GM23338 (cell line): ENCODE data around the gene ABCB8. TPM values are rescaled to one million over a fixed set of nuclear protein-coding genes. Genes with fewer than 3 reads are reported as not detected.

ENCODE experiments used
- ATAC-seq: fragments of 200-7000 bp; cut with Tn5 transposase; 3 replicates; pipeline ENCODE4 v1.9.1; 2020
- DNase-seq: peaks from one replicate; pipeline ENCODE4 v3.0.0-alpha.2; 2015; ENCODE audit warnings: low spot score
- H2AFZ ChIP-seq: fragments of 200-600 bp; sonication (generic); 2 replicates; pipeline ENCODE4 v1.8.0; 2016; ENCODE audit warnings: antibody characterized with exemption, mild to moderate bottlenecking, moderate library complexity
- H3F3A ChIP-seq: fragments of 200-600 bp; sonication (generic); replicated peaks from 2 replicates; pipeline ENCODE4 v1.8.0; 2017; ENCODE audit warnings: antibody characterized with exemption, mixed run types, low read depth
- H3K27ac ChIP-seq: fragments of 200-600 bp; sonication (generic); 2 replicates; pipeline ENCODE4 v1.6.1; 2016; ENCODE audit warnings: low read depth
- H3K27me3 ChIP-seq: fragments of 200-600 bp; sonication (generic); 2 replicates; pipeline ENCODE4 v1.8.0; 2016; ENCODE audit warnings: mild to moderate bottlenecking, mixed run types, moderate library complexity; ENCODE audit not compliant: insufficient read depth
- H3K36me3 ChIP-seq: fragments of 200-600 bp; sonication (generic); 2 replicates; pipeline ENCODE4 v1.8.0; 2016; ENCODE audit warnings: mild to moderate bottlenecking; ENCODE audit not compliant: insufficient read depth
- H3K4me1 ChIP-seq: fragments of 200-600 bp; sonication (generic); 2 replicates; pipeline ENCODE4 v1.8.0; 2016; ENCODE audit warnings: mild to moderate bottlenecking, moderate library complexity; ENCODE audit not compliant: insufficient read depth
- H3K4me2 ChIP-seq: fragments of 200-600 bp; sonication (generic); 2 replicates; pipeline ENCODE4 v1.7.1; 2017; ENCODE audit warnings: mixed run types
- H3K4me3 ChIP-seq: fragments of 200-600 bp; sonication (generic); 2 replicates; pipeline ENCODE4 v1.6.1; 2016; ENCODE audit warnings: mixed run types
- H3K79me2 ChIP-seq: fragments of 200-600 bp; sonication (generic); replicated peaks from 2 replicates; pipeline ENCODE4 v1.8.0; 2017; ENCODE audit warnings: mild to moderate bottlenecking; ENCODE audit not compliant: insufficient read depth
- H3K9me2 ChIP-seq: fragments of 200-600 bp; sonication (generic); 2 replicates; pipeline ENCODE4 v1.8.0; 2017; ENCODE audit not compliant: insufficient read depth
- H4K20me1 ChIP-seq: fragments of 200-600 bp; sonication (generic); replicated peaks from 2 replicates; pipeline ENCODE4 v1.8.0; 2017; ENCODE audit warnings: mild to moderate bottlenecking; ENCODE audit not compliant: insufficient read depth
- H3K27ac Mint-ChIP-seq: 2 replicates; pipeline ENCODE4 v1.8.0; 2020; ENCODE audit warnings: inconsistent platforms, mild to moderate bottlenecking, moderate library complexity, mixed read lengths
- H3K27me3 Mint-ChIP-seq: 3 replicates; pipeline ENCODE4 v1.8.0; 2022; ENCODE audit warnings: low read depth, mild to moderate bottlenecking, moderate library complexity, mixed read lengths, inconsistent platforms; ENCODE audit not compliant: insufficient read depth, poor library complexity
- H3K36me3 Mint-ChIP-seq: 3 replicates; pipeline ENCODE4 v1.8.0; 2021; ENCODE audit warnings: low read depth, mild to moderate bottlenecking, inconsistent platforms, moderate library complexity, mixed read lengths
- H3K4me1 Mint-ChIP-seq: 3 replicates; pipeline ENCODE4 v1.8.0; 2020; ENCODE audit warnings: mild to moderate bottlenecking, inconsistent platforms, mixed read lengths
- H3K4me3 Mint-ChIP-seq: 3 replicates; pipeline ENCODE4 v1.8.0; 2021; ENCODE audit warnings: moderate library complexity, mild to moderate bottlenecking, inconsistent platforms, mixed read lengths
- H3K9me3 Mint-ChIP-seq: 3 replicates; pipeline ENCODE4 v1.8.0; 2020; ENCODE audit warnings: moderate library complexity, mild to moderate bottlenecking, inconsistent platforms, mixed read lengths
- CREB1 ChIP-seq: fragments of 250-450 bp; sonication (Bioruptor Pico); IDR thresholded peaks from 2 replicates; pipeline ENCODE4 v1.5.0; 2020; ENCODE audit warnings: low read depth, mild to moderate bottlenecking, moderate library complexity
- CTCF ChIP-seq, 2 experiments: fragments of 200-600 bp in 1 of 2; sonication (generic) in 1 of 2; conservative IDR thresholded peaks; 2 replicates each; pipeline versions ENCODE4 v1.5.1 to v1.6.1; 2016 to 2017; ENCODE audit warnings: antibody characterized with exemption in 2 of 2, low read depth in 2 of 2, mild to moderate bottlenecking in 2 of 2, moderate library complexity in 1 of 2
- EZH2 ChIP-seq: fragments of 200-600 bp; sonication (generic); IDR thresholded peaks from one replicate; pipeline ENCODE4 v1.8.0; 2017; ENCODE audit warnings: antibody characterized with exemption, mild to moderate bottlenecking, low read depth; ENCODE audit not compliant: unreplicated experiment
- EZH2phosphoT487 ChIP-seq: fragments of 200-600 bp; sonication (generic); IDR thresholded peaks from one replicate; pipeline ENCODE4 v1.8.1; 2018; ENCODE audit warnings: antibody characterized with exemption; ENCODE audit not compliant: unreplicated experiment
- JUNB ChIP-seq: IDR thresholded peaks from one replicate; pipeline ENCODE4 v1.6.1; 2016; ENCODE audit warnings: antibody characterized with exemption; ENCODE audit not compliant: unreplicated experiment
- NANOG ChIP-seq: IDR thresholded peaks from 2 replicates; pipeline ENCODE4 v1.6.1; 2016; ENCODE audit warnings: antibody characterized with exemption, borderline replicate concordance
- POLR2AphosphoS5 ChIP-seq: IDR thresholded peaks from 2 replicates; pipeline ENCODE4 v1.6.1; 2016; ENCODE audit warnings: antibody characterized with exemption, low read depth
- STAT1 ChIP-seq: IDR thresholded peaks from one replicate; pipeline ENCODE4 v1.6.1; 2016; ENCODE audit warnings: antibody characterized with exemption; ENCODE audit not compliant: unreplicated experiment
- ZNF114 ChIP-seq: fragments of 250-450 bp; sonication (Bioruptor Pico); IDR thresholded peaks from 2 replicates; pipeline ENCODE4 v1.5.0; 2020; ENCODE audit warnings: mild to moderate bottlenecking, moderate library complexity
- ZNF331 ChIP-seq: fragments of 250-450 bp; sonication (Bioruptor Pico); IDR thresholded peaks from 2 replicates; pipeline ENCODE4 v1.5.0; 2020; ENCODE audit warnings: low read depth, mild to moderate bottlenecking, moderate library complexity
- polyA plus RNA-seq: library from polyadenylated mRNA; unstranded; fragments of >200 nt; fragmentation: Nextera tagmentation; extraction: Ambion mirVana; gene quantifications from 2 replicates; pipeline ENCODE4 v1.2.1, GENCODE V29; 2016
- total RNA-seq: library from RNA; depleted of rRNA; stranded (reverse); fragments of >200 nt; shearing (Covaris generic); gene quantifications from 2 replicates; pipeline ENCODE4 v1.2.3, GENCODE V29; 2014
- TF ChIP-seq, protein P1 (sequence below): IDR thresholded peaks from 2 replicates; pipeline ENCODE4 v1.6.1; 2016; ENCODE audit warnings: antibody characterized with exemption
- TF ChIP-seq, protein P2 (sequence below): IDR thresholded peaks from one replicate; pipeline ENCODE4 v1.6.1; 2018; ENCODE audit warnings: antibody characterized with exemption; ENCODE audit not compliant: unreplicated experiment
- TF ChIP-seq, protein P3 (sequence below): fragments of 250-450 bp; sonication (Bioruptor Pico); IDR thresholded peaks from 2 replicates; pipeline ENCODE4 v1.5.0; 2020; ENCODE audit warnings: mild to moderate bottlenecking, moderate library complexity

Gene ABCB8
- total and polyA plus RNA-seq, 2 experiments from 2014 or later, result 11.4 to 27.1 TPM

DNA sequence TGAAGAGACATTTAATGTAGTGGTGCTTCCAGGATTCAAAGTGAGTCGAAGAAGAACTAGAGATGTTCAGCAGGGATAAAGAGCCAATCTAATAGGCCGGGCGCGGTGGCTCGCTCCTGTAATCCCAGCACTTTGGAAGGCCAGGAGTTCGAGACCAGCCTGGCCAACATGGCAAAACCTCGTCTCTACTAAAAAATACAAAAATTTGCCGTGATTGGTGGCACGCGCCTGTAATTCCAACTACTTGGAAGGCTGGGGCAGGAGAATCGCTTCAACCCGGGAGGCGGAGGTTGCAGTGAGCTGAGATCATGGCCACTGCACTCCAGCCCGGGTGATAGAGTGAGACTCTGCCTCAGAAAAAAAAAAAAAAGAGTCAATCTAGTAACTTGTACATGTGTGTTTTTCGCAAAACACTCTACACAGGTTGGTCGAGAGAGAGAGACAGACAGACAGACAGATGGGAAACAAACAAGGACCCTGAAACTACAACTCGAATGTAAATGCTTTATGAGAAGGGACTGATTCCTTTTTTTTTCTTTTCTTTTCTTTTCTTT is 775 bp downstream of the ABCB8 start:
- H3K4me3 ChIP-seq, result peak overlapping the region; percentile 63
- Mint-ChIP-seq H3K36me3 (no peaks in the 10 kb centered on the region; the same call in 2 of the 3 replicates), H3K9me3 (no peaks in the 10 kb centered on the region), H3K4me1 (peaks cover 24% of the 10 kb centered on the region), H3K4me3 (peak overlapping the region; percentile 95), H3K27ac (peak overlapping the region; percentile 98), H3K27me3 (peaks cover 4% of the 10 kb centered on the region)
- H3K4me2 ChIP-seq, result peak overlapping the region; percentile 73
- no peaks in the 10 kb centered on the region for H3F3A ChIP-seq
- H3K27me3 ChIP-seq, result peaks cover 16% of the 10 kb centered on the region; the same call in 1 of the 2 replicates
- H3K9me2 ChIP-seq, result no peaks in the 10 kb centered on the region
- ATAC-seq, result no peak
- no peaks in the 10 kb centered on the region for H3K36me3 ChIP-seq
- peaks cover 9% of the 10 kb centered on the region; the same call in 1 of the 2 replicates for H3K79me2 ChIP-seq
- TF ChIP-seq POLR2AphosphoS5 (no peak), ZNF331 (no peak), EZH2 (no peak), CREB1 (no peak), EZH2phosphoT487 (no peak), NANOG (no peak), STAT1 (no peak), CTCF (conservative IDR thresholded peaks at IDR 0.05; ENCODE audit: low read depth in 2 of 2) (no peak), ZNF114 (no peak), JUNB (no peak)
- TF ChIP-seq, protein P1, sequence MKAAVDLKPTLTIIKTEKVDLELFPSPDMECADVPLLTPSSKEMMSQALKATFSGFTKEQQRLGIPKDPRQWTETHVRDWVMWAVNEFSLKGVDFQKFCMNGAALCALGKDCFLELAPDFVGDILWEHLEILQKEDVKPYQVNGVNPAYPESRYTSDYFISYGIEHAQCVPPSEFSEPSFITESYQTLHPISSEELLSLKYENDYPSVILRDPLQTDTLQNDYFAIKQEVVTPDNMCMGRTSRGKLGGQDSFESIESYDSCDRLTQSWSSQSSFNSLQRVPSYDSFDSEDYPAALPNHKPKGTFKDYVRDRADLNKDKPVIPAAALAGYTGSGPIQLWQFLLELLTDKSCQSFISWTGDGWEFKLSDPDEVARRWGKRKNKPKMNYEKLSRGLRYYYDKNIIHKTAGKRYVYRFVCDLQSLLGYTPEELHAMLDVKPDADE, result no peak
- TF ChIP-seq, protein P2, sequence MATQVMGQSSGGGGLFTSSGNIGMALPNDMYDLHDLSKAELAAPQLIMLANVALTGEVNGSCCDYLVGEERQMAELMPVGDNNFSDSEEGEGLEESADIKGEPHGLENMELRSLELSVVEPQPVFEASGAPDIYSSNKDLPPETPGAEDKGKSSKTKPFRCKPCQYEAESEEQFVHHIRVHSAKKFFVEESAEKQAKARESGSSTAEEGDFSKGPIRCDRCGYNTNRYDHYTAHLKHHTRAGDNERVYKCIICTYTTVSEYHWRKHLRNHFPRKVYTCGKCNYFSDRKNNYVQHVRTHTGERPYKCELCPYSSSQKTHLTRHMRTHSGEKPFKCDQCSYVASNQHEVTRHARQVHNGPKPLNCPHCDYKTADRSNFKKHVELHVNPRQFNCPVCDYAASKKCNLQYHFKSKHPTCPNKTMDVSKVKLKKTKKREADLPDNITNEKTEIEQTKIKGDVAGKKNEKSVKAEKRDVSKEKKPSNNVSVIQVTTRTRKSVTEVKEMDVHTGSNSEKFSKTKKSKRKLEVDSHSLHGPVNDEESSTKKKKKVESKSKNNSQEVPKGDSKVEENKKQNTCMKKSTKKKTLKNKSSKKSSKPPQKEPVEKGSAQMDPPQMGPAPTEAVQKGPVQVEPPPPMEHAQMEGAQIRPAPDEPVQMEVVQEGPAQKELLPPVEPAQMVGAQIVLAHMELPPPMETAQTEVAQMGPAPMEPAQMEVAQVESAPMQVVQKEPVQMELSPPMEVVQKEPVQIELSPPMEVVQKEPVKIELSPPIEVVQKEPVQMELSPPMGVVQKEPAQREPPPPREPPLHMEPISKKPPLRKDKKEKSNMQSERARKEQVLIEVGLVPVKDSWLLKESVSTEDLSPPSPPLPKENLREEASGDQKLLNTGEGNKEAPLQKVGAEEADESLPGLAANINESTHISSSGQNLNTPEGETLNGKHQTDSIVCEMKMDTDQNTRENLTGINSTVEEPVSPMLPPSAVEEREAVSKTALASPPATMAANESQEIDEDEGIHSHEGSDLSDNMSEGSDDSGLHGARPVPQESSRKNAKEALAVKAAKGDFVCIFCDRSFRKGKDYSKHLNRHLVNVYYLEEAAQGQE, result no peak
- TF ChIP-seq, protein P3, sequence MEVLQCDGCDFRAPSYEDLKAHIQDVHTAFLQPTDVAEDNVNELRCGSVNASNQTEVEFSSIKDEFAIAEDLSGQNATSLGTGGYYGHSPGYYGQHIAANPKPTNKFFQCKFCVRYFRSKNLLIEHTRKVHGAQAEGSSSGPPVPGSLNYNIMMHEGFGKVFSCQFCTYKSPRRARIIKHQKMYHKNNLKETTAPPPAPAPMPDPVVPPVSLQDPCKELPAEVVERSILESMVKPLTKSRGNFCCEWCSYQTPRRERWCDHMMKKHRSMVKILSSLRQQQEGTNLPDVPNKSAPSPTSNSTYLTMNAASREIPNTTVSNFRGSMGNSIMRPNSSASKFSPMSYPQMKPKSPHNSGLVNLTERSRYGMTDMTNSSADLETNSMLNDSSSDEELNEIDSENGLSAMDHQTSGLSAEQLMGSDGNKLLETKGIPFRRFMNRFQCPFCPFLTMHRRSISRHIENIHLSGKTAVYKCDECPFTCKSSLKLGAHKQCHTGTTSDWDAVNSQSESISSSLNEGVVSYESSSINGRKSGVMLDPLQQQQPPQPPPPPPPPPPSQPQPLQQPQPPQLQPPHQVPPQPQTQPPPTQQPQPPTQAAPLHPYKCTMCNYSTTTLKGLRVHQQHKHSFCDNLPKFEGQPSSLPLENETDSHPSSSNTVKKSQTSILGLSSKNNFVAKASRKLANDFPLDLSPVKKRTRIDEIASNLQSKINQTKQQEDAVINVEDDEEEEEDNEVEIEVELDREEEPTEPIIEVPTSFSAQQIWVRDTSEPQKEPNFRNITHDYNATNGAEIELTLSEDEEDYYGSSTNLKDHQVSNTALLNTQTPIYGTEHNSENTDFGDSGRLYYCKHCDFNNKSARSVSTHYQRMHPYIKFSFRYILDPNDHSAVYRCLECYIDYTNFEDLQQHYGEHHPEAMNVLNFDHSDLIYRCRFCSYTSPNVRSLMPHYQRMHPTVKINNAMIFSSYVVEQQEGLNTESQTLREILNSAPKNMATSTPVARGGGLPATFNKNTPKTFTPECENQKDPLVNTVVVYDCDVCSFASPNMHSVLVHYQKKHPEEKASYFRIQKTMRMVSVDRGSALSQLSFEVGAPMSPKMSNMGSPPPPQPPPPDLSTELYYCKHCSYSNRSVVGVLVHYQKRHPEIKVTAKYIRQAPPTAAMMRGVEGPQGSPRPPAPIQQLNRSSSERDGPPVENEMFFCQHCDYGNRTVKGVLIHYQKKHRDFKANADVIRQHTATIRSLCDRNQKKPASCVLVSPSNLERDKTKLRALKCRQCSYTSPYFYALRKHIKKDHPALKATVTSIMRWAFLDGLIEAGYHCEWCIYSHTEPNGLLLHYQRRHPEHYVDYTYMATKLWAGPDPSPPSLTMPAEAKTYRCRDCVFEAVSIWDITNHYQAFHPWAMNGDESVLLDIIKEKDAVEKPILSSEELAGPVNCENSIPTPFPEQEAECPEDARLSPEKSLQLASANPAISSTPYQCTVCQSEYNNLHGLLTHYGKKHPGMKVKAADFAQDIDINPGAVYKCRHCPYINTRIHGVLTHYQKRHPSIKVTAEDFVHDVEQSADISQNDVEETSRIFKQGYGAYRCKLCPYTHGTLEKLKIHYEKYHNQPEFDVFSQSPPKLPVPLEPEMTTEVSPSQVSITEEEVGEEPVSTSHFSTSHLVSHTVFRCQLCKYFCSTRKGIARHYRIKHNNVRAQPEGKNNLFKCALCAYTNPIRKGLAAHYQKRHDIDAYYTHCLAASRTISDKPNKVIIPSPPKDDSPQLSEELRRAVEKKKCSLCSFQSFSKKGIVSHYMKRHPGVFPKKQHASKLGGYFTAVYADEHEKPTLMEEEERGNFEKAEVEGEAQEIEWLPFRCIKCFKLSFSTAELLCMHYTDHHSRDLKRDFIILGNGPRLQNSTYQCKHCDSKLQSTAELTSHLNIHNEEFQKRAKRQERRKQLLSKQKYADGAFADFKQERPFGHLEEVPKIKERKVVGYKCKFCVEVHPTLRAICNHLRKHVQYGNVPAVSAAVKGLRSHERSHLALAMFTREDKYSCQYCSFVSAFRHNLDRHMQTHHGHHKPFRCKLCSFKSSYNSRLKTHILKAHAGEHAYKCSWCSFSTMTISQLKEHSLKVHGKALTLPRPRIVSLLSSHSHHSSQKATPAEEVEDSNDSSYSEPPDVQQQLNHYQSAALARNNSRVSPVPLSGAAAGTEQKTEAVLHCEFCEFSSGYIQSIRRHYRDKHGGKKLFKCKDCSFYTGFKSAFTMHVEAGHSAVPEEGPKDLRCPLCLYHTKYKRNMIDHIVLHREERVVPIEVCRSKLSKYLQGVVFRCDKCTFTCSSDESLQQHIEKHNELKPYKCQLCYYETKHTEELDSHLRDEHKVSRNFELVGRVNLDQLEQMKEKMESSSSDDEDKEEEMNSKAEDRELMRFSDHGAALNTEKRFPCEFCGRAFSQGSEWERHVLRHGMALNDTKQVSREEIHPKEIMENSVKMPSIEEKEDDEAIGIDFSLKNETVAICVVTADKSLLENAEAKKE, result no peak
- H3K4me1 ChIP-seq, result peaks cover 15% of the 10 kb centered on the region
- no peaks in the 10 kb centered on the region; the same call in 1 of the 2 replicates for H4K20me1 ChIP-seq
- DNase-seq, result no peak
- peak overlapping the region; percentile 2; the same call in 1 of the 2 replicates for H3K27ac ChIP-seq
- H2AFZ ChIP-seq, result no peak overlapping the region
